IPS-18a (cell line): ENCODE data around the gene PABPC5.

Source experiments
- H3K27ac ChIP-seq: one replicate; pipeline ENCODE4 v1.5.1; 2013; ENCODE audit warnings: low read length
- H3K27me3 ChIP-seq: one replicate; pipeline ENCODE4 v1.6.1; 2013; ENCODE audit warnings: mild to moderate bottlenecking, low read length; ENCODE audit not compliant: control insufficient read depth, insufficient read depth
- H3K36me3 ChIP-seq: one replicate; pipeline ENCODE4 v1.6.1; 2013; ENCODE audit warnings: low read depth, low read length; ENCODE audit not compliant: control insufficient read depth
- H3K4me1 ChIP-seq: one replicate; pipeline ENCODE4 v1.6.1; 2013; ENCODE audit warnings: low read depth, low read length; ENCODE audit not compliant: control insufficient read depth
- H3K4me3 ChIP-seq: one replicate; pipeline ENCODE4 v1.5.1; 2013; ENCODE audit warnings: low read length
- H3K9ac ChIP-seq: one replicate; pipeline ENCODE4 v1.6.1; 2013; ENCODE audit warnings: mild to moderate bottlenecking, low read length, moderate library complexity
- H3K9me3 ChIP-seq: one replicate; pipeline ENCODE4 v1.6.1; 2013; ENCODE audit warnings: low read depth, low read length; ENCODE audit not compliant: control insufficient read depth

Gene PABPC5

DNA sequence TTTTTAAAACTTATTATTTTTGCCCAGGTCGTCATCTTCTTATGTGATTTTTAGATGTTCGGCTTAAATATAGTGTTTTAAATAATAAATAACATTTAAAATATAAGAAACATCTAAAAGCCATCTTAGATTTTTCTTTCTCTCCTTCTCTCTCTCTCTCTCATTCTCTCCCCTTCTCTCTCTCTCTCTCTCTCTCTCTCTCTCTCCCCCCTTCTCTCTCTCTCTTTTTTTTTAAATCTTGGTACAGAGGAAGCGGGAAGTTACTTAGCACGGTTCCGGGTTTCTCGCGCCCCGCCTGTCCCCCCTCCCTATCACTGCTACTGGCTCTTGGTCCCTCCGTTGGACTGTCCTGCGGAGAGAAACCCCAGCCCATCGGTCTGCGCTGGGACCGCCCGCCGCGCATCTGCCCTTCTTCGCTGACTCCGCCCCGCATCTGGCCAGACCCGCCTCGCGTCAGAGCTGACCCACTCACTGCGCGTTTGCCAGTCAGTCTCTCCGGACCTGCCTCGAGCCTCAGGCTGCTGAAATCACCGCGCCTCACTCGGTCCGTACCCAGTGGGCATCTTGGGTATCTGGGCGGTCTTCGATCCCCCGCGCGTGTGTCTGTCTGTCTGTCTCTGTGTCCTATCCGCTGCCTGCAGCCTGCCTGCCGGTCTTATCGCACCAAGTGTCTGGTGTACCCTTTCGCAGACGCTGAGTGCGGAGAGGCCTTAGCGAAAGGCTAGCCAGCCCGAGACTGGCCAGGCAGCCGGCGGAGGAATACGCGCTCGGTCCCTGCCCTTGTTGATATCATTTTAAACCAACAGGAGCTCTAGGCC, at the start of gene PABPC5:
TSS of gene PABPC5 (plus strand) at position 489 of the 818 bp plus-strand sequence. CDS start 739 bp downstream, outside the sequence.
- Histone ChIP-seq H3K36me3 (no peaks in the 10 kb centered on the region), H3K4me1 (peaks cover 3% of the 10 kb centered on the region), H3K27me3 (peaks cover 9% of the 10 kb centered on the region), H3K9ac (peak within 1 kb of the TSS; percentile 26), H3K27ac (no peak within 1 kb of the TSS), H3K9me3 (no peaks in the 10 kb centered on the region), H3K4me3 (peak within 1 kb of the TSS; percentile 86)

DNA sequence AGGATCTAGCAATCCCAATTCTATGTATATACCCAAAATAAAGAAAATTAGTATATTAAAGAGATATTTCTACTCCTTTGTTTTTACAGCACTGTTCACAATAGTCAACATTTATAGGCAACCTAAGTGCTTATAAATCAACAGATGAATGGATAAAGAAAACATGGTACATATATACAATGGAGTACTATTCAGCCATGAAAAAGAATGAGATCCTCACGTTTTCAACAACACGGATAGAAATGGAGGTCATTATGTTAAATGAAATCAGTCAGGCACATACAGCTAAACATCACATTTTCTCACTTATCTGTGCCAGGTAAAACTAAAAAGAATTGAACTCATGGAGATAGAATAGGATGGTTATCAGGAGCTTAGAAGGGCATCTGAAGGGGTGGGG, 45.6 kb upstream of the PABPC5 start:
- Histone ChIP-seq H3K27me3 (no peaks in the 10 kb centered on the region), H3K4me1 (no peaks in the 10 kb centered on the region), H3K9ac (no peak overlapping the region), H3K36me3 (no peaks in the 10 kb centered on the region), H3K9me3 (no peaks in the 10 kb centered on the region), H3K27ac (no peak overlapping the region), H3K4me3 (no peak overlapping the region)

DNA sequence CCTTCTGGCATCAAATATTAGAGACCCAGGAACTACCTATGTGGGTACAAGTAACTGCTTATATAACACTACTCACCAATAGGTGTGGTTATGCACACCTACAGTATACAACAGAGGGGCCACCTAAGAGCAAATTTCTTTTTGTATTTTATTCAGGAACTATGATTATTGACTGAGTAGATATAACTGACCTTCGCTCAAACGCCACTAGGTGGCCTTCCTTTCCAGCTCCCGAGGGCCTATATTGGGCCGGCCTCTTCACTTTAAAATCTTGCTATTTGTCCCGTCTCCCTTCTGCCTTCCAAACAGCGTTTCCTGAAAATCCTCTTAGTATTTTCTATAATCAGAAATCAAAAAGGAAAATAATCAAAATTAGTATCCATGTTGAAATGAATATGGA, 19.9 kb upstream of the PABPC5 start:
- no peak overlapping the region for H3K27ac ChIP-seq
- H3K9ac ChIP-seq: no peak overlapping the region
- H3K4me1 ChIP-seq: no peaks in the 10 kb centered on the region
- H3K27me3 ChIP-seq: no peaks in the 10 kb centered on the region
- no peaks in the 10 kb centered on the region for H3K36me3 ChIP-seq
- no peak overlapping the region for H3K4me3 ChIP-seq
- peaks cover 3% of the 10 kb centered on the region for H3K9me3 ChIP-seq

DNA sequence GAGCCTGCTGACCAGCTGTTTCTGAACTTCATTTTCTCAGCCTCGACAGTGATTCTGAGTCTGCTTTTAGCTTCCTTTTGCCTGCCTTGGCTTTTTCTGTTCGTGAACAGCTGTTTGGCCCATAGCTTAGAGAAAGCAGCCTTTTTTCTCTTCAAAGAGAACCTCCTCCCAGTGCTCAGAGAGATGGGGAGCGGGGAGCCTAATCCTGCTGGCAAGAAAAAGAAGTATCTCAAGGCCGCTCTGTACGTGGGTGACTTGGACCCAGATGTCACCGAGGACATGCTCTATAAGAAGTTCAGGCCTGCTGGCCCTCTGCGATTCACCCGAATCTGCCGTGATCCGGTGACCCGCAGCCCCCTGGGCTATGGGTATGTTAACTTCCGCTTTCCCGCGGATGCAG, 756 bp downstream of the PABPC5 start:
- H3K36me3 ChIP-seq: no peaks in the 10 kb centered on the region
- H3K4me1 ChIP-seq: peaks cover 3% of the 10 kb centered on the region
- peak overlapping the region; percentile 86 for H3K4me3 ChIP-seq
- H3K27me3 ChIP-seq: peaks cover 9% of the 10 kb centered on the region
- H3K27ac ChIP-seq: no peak overlapping the region
- H3K9me3 ChIP-seq: no peaks in the 10 kb centered on the region
- peak overlapping the region; percentile 26 for H3K9ac ChIP-seq
